Spleen (tissue), 7 donors: ENCODE data around the gene KDM2A.

Experiments used
- POLR2A ChIP-seq, 3 donors: fragments of 450-650 bp; IDR thresholded peaks; one replicate each; pipeline ENCODE4 v1.5.1; 2017; ENCODE audit warnings: antibody characterized with exemption in 3 of 3, mild to moderate bottlenecking in 1 of 3
- POLR2AphosphoS5 ChIP-seq, 3 donors: sonication (generic); formaldehyde crosslinking; IDR thresholded peaks; one replicate each; pipeline ENCODE4 v1.5.1; 2017; ENCODE audit warnings: antibody characterized with exemption in 3 of 3
- TF ChIP-seq, protein P1 (sequence below), 11 experiments: fragments of 200-600 bp in 7 of 11; fragments of 450-650 bp in 4 of 11; sonication (generic) in 4 of 11; IDR thresholded peaks in 8 of 11; conservative IDR thresholded peaks in 3 of 11; 1 replicate in 7 of 11; 2 replicates in 4 of 11; pipeline versions ENCODE4 v1.4.0 to v1.8.0; 2016 to 2021; ENCODE audit warnings: antibody characterized with exemption in 11 of 11, inconsistent platforms in 4 of 11, mild to moderate bottlenecking in 1 of 11
- donor health status: DM: no; HTN: no; CAD: no; lungs with moderate emphysema.
- donor health status: DM: no; HTN: no; CAD: no.
- donor health status: DM: no; HTN: no; CAD: no.

- TF ChIP-seq, protein P1, sequence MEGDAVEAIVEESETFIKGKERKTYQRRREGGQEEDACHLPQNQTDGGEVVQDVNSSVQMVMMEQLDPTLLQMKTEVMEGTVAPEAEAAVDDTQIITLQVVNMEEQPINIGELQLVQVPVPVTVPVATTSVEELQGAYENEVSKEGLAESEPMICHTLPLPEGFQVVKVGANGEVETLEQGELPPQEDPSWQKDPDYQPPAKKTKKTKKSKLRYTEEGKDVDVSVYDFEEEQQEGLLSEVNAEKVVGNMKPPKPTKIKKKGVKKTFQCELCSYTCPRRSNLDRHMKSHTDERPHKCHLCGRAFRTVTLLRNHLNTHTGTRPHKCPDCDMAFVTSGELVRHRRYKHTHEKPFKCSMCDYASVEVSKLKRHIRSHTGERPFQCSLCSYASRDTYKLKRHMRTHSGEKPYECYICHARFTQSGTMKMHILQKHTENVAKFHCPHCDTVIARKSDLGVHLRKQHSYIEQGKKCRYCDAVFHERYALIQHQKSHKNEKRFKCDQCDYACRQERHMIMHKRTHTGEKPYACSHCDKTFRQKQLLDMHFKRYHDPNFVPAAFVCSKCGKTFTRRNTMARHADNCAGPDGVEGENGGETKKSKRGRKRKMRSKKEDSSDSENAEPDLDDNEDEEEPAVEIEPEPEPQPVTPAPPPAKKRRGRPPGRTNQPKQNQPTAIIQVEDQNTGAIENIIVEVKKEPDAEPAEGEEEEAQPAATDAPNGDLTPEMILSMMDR (IDR thresholded peaks at IDR 0.05 in 8 of 11, conservative IDR thresholded peaks at IDR 0.05 in 3 of 11) = no peak
- TF ChIP-seq POLR2A (IDR thresholded peaks at IDR 0.05) (no peak), POLR2AphosphoS5 (IDR thresholded peaks at IDR 0.05) (no peak)
Observed at GRCh38 chr11:67072295-67072694, 46.8 kb upstream of the KDM2A start.
